B cell (primary cell): ENCODE results near the gene LRRC4C. TPM values are rescaled to one million over a fixed set of nuclear protein-coding genes. Genes with fewer than 3 reads are reported as not detected.

Experiments
- ATAC-seq: fragments of 200-7000 bp; cut with Tn5 transposase; one replicate; pipeline ENCODE4 v1.10.0; 2021; ENCODE audit warnings: low read depth, mild to moderate bottlenecking, moderate number of reproducible peaks, moderate library complexity
- CTCF ChIA-PET: fragments of 350-600 bp; sonication (Branson Sonifier 250); formaldehyde crosslinking; loops from one replicate; lab custom pipeline; 2021; ENCODE audit warnings: antibody characterized with exemption, inconsistent platforms; lab: Charles Lee
- POLR2A ChIA-PET: fragments of 350-600 bp; sonication (Branson Sonifier 250); formaldehyde crosslinking; loops from one replicate; lab custom pipeline; 2021; ENCODE audit warnings: antibody characterized with exemption; lab: Charles Lee
- DNase-seq: peaks from one replicate; pipeline ENCODE4 v3.0.0; 2013
- H2AFZ ChIP-seq: 2 replicates; pipeline ENCODE4 v1.6.1; 2012; ENCODE audit warnings: mild to moderate bottlenecking, low read depth, low read length; ENCODE audit not compliant: insufficient read depth, poor library complexity, severe bottlenecking
- H3K27ac ChIP-seq, 2 donors: 1 replicate in 1 of 2; 2 replicates in 1 of 2; pipeline ENCODE4 v1.5.1; 2012 to 2013; ENCODE audit warnings: low read length in 2 of 2, mild to moderate bottlenecking in 2 of 2, moderate library complexity in 1 of 2
- H3K27me3 ChIP-seq, 4 experiments: fragments of 200-600 bp in 1 of 4; sonication (generic) in 1 of 4; replicated peaks in 1 of 4; 1 replicate in 2 of 4; 2 replicates in 2 of 4; pipeline versions ENCODE4 v1.6.1 to v1.7.0; 2013 to 2016; ENCODE audit warnings: low read length in 3 of 4, mild to moderate bottlenecking in 2 of 4, mixed read lengths in 1 of 4, moderate library complexity in 1 of 4; ENCODE audit not compliant: insufficient read depth in 4 of 4, control insufficient read depth in 3 of 4; ENCODE audit errors: control extremely low read depth in 1 of 4
- H3K36me3 ChIP-seq, 2 experiments: replicated peaks in 1 of 2; 1 replicate in 1 of 2; 2 replicates in 1 of 2; pipeline versions ENCODE4 v1.6.1 to v1.7.1; 2013; ENCODE audit warnings: low read length in 1 of 2; ENCODE audit not compliant: insufficient read depth in 2 of 2, control insufficient read depth in 1 of 2; ENCODE audit errors: control extremely low read depth in 1 of 2, extremely low read depth in 1 of 2
- H3K4me1 ChIP-seq, 2 donors: fragments of 200-600 bp in 1 of 2; sonication (generic) in 1 of 2; 1 replicate in 1 of 2; 2 replicates in 1 of 2; pipeline versions ENCODE4 v1.5.1 to v1.6.1; 2013 to 2017; ENCODE audit warnings: low read length in 2 of 2; ENCODE audit not compliant: control insufficient read depth in 2 of 2, insufficient read depth in 2 of 2
- H3K4me2 ChIP-seq: replicated peaks from 2 replicates; pipeline ENCODE3; 2012; ENCODE audit warnings: mild to moderate bottlenecking, low read depth, low read length; ENCODE audit not compliant: poor library complexity, severe bottlenecking
- H3K4me3 ChIP-seq, 5 experiments: fragments of 200-600 bp in 1 of 5; sonication (generic) in 1 of 5; 1 replicate in 3 of 5; 2 replicates in 2 of 5; pipeline versions ENCODE4 v1.5.1 to v1.7.0; 2011 to 2016; ENCODE audit warnings: low read length in 4 of 5, mild to moderate bottlenecking in 4 of 5, low read depth in 2 of 5, control low read depth in 1 of 5, moderate library complexity in 1 of 5; ENCODE audit not compliant: insufficient read depth in 1 of 5; ENCODE audit errors: control extremely low read depth in 1 of 5, extremely low read depth in 1 of 5
- H3K79me2 ChIP-seq: fragments of 200-600 bp; sonication (generic); one replicate; pipeline ENCODE4 v1.6.0; 2016; ENCODE audit warnings: low read length; ENCODE audit not compliant: control insufficient read depth, insufficient read depth
- H3K9ac ChIP-seq: fragments of 200-600 bp; sonication (generic); 2 replicates; pipeline ENCODE4 v1.6.1; 2017; ENCODE audit warnings: mild to moderate bottlenecking, low read length, moderate library complexity
- H3K9me3 ChIP-seq, 3 donors: one replicate each; pipeline versions ENCODE4 v1.6.1 to v1.7.1; 2013; ENCODE audit warnings: low read length in 2 of 3; ENCODE audit not compliant: control insufficient read depth in 2 of 3, insufficient read depth in 1 of 3; ENCODE audit errors: control extremely low read depth in 1 of 3
- H4K20me1 ChIP-seq: 2 replicates; pipeline ENCODE4 v1.6.0; 2012; ENCODE audit warnings: mild to moderate bottlenecking, low read length; ENCODE audit not compliant: insufficient read depth, control insufficient read depth, poor library complexity, severe bottlenecking
- H3K27ac Mint-ChIP-seq: one replicate; pipeline ENCODE4 v1.8.0; 2021; ENCODE audit warnings: mixed read lengths
- H3K27me3 Mint-ChIP-seq: one replicate; pipeline ENCODE4 v1.8.0; 2021; ENCODE audit warnings: mixed read lengths
- H3K4me1 Mint-ChIP-seq: one replicate; pipeline ENCODE4 v1.8.0; 2021; ENCODE audit warnings: mixed read lengths
- H3K4me3 Mint-ChIP-seq: one replicate; pipeline ENCODE4 v1.8.0; 2021; ENCODE audit warnings: mixed read lengths
- H3K9me3 Mint-ChIP-seq: one replicate; pipeline ENCODE4 v1.8.0; 2022; ENCODE audit warnings: mixed read lengths; ENCODE audit not compliant: insufficient read depth
- EZH2 ChIP-seq: IDR thresholded peaks from 2 replicates; pipeline ENCODE4 v1.6.1; 2012; ENCODE audit warnings: borderline replicate concordance, low read depth, mild to moderate bottlenecking, moderate library complexity, low read length; ENCODE audit not compliant: insufficient read depth, poor library complexity, severe bottlenecking
- WGBS: methylation state at CpG from one replicate; pipeline ENCODE4 v1.1.5; 2013; ENCODE audit warnings: missing lambda C conversion rate; ENCODE audit not compliant: insufficient coverage; 5-methylcytosine and 5-hydroxymethylcytosine counted together
- intact Hi-C: fragments of 100-400 bp; cut with micrococcal nuclease; formaldehyde crosslinking; loops from one replicate; pipeline ENCODE4 v1.10.0; 2022
- polyA plus RNA-seq: library from polyadenylated mRNA; depleted of rRNA; stranded (reverse); fragments of >200 nt; gene quantifications from 2 replicates; pipeline ENCODE4 v1.2.3, GENCODE V29; 2012
- total RNA-seq, 2 donors: library from RNA; stranded (reverse); fragments of 120-200 nt in 1 of 2; gene quantifications; 1 replicate in 1 of 2; 2 replicates in 1 of 2; pipeline versions ENCODE4 v1.2.3 to v1.2.4, GENCODE V29; 2013 to 2022
- TF ChIP-seq, protein P1 (sequence below): fragments of 200-600 bp; IDR thresholded peaks from one replicate; pipeline ENCODE4 v1.8.0; 2022; ENCODE audit warnings: antibody characterized with exemption, mild to moderate bottlenecking

The LRRC4C gene
- total and polyA plus RNA-seq, 2 donors (not counting 1 experiment from before 2014, with no cell fraction given) = 0.57 TPM; not detected in 1

DNA sequence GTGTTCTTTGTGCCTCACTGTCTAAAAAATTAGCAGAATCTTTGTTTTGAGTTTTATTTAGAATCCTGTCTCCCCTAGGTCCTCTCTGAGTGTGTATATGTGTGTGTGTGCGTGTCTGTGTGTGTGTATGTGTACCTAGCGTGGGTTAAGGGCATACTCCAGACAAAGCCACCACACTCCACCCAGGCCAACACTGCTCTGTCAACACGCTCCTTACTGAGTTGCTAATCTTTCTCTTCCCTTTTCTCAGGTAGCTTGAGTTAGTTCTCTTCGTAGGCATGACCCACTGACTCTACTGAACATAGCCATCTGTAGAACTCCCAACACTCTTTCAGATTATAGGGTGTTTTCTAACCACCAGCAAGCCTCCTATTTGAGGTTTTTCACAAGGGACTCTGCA lies 131.1 kb downstream of the LRRC4C start:
- no peaks in the 10 kb centered on the region for H3K4me1 ChIP-seq
- H3K9ac ChIP-seq = no peak overlapping the region
- intact Hi-C loops = no loop called here
- no peak overlapping the region for H3K4me3 Mint-ChIP-seq
- no peaks in the 10 kb centered on the region for H3K4me1 Mint-ChIP-seq
- whole genome bisulfite sequencing = 64% methylated on average over 2 of the region's 4 CpGs
- no peaks in the 10 kb centered on the region for H3K9me3 ChIP-seq
- no peak overlapping the region for H3K27ac Mint-ChIP-seq
- H3K27me3 Mint-ChIP-seq = no peaks in the 10 kb centered on the region
- no peak overlapping the region for H3K4me2 ChIP-seq
- H3K36me3 ChIP-seq = no peaks in the 10 kb centered on the region
- no peak overlapping the region for H2AFZ ChIP-seq
- TF ChIP-seq, protein P1, sequence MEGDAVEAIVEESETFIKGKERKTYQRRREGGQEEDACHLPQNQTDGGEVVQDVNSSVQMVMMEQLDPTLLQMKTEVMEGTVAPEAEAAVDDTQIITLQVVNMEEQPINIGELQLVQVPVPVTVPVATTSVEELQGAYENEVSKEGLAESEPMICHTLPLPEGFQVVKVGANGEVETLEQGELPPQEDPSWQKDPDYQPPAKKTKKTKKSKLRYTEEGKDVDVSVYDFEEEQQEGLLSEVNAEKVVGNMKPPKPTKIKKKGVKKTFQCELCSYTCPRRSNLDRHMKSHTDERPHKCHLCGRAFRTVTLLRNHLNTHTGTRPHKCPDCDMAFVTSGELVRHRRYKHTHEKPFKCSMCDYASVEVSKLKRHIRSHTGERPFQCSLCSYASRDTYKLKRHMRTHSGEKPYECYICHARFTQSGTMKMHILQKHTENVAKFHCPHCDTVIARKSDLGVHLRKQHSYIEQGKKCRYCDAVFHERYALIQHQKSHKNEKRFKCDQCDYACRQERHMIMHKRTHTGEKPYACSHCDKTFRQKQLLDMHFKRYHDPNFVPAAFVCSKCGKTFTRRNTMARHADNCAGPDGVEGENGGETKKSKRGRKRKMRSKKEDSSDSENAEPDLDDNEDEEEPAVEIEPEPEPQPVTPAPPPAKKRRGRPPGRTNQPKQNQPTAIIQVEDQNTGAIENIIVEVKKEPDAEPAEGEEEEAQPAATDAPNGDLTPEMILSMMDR = no peak
- TF ChIP-seq EZH2 = no peak
- H3K9me3 Mint-ChIP-seq = no peaks in the 10 kb centered on the region
- CTCF ChIA-PET = no interaction called here
- no peaks in the 10 kb centered on the region for H3K27me3 ChIP-seq
- DNase-seq = no peak
- H3K79me2 ChIP-seq = no peaks in the 10 kb centered on the region
- no peak for ATAC-seq
- no peak overlapping the region for H3K27ac ChIP-seq
- POLR2A ChIA-PET = no interaction called here
- no peaks in the 10 kb centered on the region for H4K20me1 ChIP-seq
- H3K4me3 ChIP-seq = no peak overlapping the region

DNA sequence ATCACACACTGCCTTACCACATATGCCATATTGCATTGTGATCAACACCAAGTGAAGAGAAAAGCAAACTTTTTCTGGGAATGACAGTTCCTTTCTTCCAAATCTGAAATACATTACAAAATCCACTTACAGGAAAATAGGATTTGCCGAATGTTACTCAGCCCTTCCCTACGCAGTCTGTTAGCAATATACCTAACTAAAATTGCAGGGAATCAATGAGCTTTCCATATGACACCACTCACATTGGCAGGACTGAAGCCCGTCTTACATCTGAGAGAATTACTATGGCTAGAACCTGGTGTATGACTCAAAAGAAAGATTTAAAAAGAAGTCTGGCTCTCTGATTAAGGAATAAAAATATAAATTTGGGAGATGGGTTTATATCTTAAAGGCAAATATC lies 136.0 kb downstream of the LRRC4C start:
- ATAC-seq (no peak), DNase-seq (no peak)
- H2AFZ ChIP-seq = no peak overlapping the region
- H3K36me3 ChIP-seq = no peaks in the 10 kb centered on the region
- WGBS = no CpG with 5 or more reads among the region's 3 CpGs
- no peaks in the 10 kb centered on the region for H3K27me3 ChIP-seq
- Mint-ChIP-seq H3K27ac (no peak overlapping the region), H3K27me3 (no peaks in the 10 kb centered on the region), H3K9me3 (no peaks in the 10 kb centered on the region), H3K4me1 (no peaks in the 10 kb centered on the region), H3K4me3 (no peak overlapping the region)
- intact Hi-C loops = no loop called here
- no peak overlapping the region for H3K9ac ChIP-seq
- ChIA-PET POLR2A (no interaction called here), CTCF (no interaction called here)
- no peak overlapping the region for H3K27ac ChIP-seq
- no peaks in the 10 kb centered on the region for H3K9me3 ChIP-seq
- no peaks in the 10 kb centered on the region for H3K4me1 ChIP-seq
- no peaks in the 10 kb centered on the region for H3K79me2 ChIP-seq
- H3K4me3 ChIP-seq = no peak overlapping the region
- H3K4me2 ChIP-seq = no peak overlapping the region
- TF ChIP-seq, protein P1 = no peak
- no peak for TF ChIP-seq EZH2
- H4K20me1 ChIP-seq = no peaks in the 10 kb centered on the region
